PC-9 (cell line): Measurements from ENCODE around the gene NECAB3.

Experiments
- CTCF ChIP-seq: fragments of 200-600 bp; sonication (generic); conservative IDR thresholded peaks from 2 replicates; pipeline ENCODE4 v1.6.1; 2017; ENCODE audit warnings: mixed run types, antibody characterized with exemption, mild to moderate bottlenecking, moderate library complexity
- EZH2 ChIP-seq: fragments of 200-600 bp; sonication (generic); IDR thresholded peaks from 2 replicates; pipeline ENCODE4 v1.8.0; 2017; ENCODE audit warnings: antibody characterized with exemption, low read depth

DNA sequence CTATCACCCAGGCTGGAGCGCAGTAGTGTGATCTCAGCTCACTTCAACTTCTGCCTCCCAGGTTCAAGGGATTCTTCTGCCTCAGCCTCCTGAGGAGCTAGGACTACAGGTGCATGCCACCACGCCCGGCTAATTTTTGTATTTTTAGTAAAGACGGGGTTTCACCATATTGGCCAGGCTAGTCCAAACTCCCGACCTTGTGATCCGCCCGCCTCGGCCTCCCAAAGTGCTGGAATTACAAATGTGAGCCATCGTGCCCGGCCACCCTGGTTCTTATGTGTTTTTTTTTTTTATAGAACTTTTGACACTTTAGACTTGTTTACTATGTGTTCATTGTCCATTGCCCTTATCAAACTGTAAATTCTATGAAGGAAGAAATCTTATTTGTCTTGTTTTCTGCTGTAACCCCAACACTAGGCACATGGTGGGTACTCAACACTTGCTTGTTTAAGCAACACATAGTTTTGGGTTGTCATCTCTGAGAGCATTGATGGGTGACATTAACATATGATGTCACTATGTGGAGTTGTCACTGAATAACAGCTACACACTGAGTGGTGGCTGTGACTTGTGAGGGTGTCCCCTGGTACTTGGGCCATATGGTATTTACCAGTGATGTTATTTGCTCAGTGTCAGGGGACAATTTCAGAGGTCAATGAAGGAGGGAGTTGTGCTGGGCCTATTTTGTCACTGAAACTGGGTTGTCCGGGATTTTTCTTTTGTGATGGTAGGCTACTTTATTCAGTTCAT lies 47.3 kb upstream of the NECAB3 start:
- TF ChIP-seq CTCF (no peak), EZH2 (no peak)
